Skeletal muscle cell (primary cell): ENCODE measurements around the gene BRPF1.
A peak's percentile ranks its signal among the peaks of the same experiment; 100 is the strongest.

Experiments used
- DNase-seq: peaks from one replicate; pipeline ENCODE4 v3.0.0-alpha.2; 2010; ENCODE audit warnings: low read depth
- H3K4me3 ChIP-seq: 2 replicates; pipeline ENCODE4 v1.5.1; 2011; ENCODE audit warnings: low read depth, mild to moderate bottlenecking, control low read depth, low read length, moderate library complexity

The BRPF1 gene, protein sequence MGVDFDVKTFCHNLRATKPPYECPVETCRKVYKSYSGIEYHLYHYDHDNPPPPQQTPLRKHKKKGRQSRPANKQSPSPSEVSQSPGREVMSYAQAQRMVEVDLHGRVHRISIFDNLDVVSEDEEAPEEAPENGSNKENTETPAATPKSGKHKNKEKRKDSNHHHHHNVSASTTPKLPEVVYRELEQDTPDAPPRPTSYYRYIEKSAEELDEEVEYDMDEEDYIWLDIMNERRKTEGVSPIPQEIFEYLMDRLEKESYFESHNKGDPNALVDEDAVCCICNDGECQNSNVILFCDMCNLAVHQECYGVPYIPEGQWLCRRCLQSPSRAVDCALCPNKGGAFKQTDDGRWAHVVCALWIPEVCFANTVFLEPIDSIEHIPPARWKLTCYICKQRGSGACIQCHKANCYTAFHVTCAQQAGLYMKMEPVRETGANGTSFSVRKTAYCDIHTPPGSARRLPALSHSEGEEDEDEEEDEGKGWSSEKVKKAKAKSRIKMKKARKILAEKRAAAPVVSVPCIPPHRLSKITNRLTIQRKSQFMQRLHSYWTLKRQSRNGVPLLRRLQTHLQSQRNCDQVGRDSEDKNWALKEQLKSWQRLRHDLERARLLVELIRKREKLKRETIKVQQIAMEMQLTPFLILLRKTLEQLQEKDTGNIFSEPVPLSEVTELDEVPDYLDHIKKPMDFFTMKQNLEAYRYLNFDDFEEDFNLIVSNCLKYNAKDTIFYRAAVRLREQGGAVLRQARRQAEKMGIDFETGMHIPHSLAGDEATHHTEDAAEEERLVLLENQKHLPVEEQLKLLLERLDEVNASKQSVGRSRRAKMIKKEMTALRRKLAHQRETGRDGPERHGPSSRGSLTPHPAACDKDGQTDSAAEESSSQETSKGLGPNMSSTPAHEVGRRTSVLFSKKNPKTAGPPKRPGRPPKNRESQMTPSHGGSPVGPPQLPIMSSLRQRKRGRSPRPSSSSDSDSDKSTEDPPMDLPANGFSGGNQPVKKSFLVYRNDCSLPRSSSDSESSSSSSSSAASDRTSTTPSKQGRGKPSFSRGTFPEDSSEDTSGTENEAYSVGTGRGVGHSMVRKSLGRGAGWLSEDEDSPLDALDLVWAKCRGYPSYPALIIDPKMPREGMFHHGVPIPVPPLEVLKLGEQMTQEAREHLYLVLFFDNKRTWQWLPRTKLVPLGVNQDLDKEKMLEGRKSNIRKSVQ (N-terminal part only)

DNA sequence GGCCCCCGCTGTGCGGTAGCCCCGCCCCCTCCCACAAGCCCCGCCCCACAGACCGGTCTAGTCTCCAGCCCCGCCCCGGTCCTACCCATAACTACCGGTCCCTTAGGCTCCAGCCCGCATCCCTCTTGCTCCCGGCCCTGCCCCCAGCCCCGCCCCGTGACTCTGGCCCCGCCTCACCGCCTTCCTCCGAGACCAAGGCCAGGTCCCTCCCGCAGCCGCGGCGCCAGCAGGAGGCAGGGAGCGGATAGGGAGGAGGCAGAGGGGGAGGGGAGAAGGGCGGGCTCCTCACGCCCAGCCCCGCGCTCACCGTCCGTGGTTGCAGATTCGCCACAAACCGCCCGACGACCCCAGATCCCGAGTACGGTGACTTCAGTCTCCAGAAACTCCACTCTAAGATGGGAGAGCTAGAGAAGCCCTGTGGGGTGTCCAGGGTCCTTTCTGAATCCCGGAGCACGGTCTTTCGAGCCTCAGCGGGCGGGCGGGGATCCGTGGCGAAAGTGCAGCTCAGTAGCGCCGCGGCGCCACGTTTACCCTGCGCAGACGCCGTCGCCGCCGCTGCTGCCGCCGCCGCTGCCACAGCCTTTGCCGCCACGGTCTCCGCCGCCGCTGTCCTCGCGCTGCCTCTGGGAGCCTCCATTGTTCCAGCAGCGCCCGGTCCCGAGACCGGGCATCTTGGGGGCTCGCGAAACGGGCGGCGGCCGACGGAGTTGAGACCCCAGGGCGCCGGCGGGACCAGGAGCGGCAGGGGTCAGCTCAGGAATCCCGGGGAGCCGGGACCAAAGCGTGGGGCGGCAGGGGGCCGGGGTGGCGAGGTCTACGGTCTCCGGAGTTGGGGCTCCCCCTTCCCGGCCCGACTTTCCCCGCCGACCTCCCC, at the start of gene BRPF1:
Gene BRPF1, plus strand, starts transcription at position 530 of the 874 bp plus-strand sequence. CDS start 2,406 bp downstream, outside the sequence.
- DNase-seq, result peak; percentile 99
- H3K4me3 ChIP-seq, result peak within 1 kb of the TSS; percentile 96

DNA sequence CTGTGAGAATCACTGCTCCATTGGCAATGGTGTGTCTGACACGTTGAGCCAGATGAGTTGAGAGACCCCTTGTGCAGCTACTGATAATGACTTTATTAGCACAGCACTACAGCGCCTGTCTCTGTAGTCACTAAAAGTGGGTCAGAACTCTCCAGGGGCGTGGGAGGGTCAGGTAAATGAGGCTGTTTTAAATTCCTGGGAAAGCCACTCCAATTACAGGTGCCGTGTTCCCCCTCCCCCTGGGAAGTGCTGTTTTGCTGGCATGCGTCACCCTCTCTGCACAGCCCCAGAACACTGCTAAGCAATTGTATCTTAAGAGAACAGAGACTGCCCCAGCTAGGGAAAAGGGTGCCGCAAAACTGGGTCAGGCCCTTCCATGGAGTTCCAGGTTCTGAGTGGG, 49.4 kb upstream of the BRPF1 start:
- DNase-seq, result no peak
- no peak overlapping the region for H3K4me3 ChIP-seq

DNA sequence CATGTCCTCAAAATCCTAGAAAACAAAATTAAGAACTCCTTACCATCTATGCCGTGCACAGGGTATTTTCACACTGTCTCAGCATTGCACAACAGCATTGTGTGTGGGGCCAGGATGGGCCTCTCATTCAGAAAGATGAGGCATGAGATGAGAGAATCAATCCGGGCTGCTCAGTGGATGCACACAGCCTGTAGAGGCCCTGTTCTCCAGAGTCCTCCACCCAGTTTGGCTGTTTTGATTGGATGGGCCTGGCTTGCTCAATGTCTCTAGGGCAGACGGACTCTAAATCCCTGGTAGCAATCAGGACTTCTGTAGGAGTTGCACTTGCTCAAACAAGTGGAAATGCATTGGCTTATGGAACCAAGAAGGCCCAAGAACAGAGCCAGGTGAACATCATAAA, 48.1 kb upstream of the BRPF1 start:
- no peak overlapping the region for H3K4me3 ChIP-seq
- DNase-seq, result no peak

DNA sequence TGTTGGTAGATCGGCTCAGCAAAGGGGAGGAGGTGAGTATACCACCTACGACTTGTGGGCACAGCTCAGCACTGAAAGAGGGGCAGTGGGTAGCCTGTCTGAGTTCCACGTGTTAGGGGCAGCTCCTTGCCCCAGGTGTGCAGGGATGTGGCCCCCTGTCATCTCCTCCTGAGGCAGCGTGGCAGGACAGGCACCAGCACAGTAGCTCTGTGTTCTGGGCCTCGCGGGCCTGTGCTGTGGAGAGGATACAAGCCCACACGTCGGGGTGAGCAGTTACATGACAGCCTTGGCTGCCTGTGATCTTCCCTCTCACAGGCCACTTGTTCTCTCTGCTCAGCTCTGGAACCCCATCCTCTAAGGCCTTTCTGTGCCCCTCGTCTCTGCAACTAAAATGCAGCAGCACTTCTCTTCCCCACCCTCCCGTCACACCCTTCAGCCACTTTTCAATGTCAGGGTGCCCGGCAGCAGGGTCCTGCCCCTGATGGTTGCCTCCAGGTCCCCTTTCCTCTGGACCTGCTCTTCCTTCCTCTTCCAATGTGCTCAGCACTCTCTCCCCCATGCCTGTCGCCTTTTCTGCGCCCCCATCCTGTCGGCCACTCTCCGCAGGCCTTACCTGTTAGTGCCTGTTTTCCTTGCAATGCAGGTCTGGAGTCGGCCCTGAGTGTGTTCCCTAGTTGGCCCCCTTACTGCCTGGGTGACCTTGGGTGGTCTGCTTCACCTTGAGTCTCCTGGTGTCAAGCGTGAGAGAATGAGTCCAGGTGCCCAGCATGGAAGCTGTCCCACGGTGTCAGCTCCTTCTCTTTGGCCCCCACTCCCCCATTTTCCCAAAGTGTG, 46.1 kb upstream of the BRPF1 start:
- no peak for DNase-seq
- H3K4me3 ChIP-seq, result no peak overlapping the region

DNA sequence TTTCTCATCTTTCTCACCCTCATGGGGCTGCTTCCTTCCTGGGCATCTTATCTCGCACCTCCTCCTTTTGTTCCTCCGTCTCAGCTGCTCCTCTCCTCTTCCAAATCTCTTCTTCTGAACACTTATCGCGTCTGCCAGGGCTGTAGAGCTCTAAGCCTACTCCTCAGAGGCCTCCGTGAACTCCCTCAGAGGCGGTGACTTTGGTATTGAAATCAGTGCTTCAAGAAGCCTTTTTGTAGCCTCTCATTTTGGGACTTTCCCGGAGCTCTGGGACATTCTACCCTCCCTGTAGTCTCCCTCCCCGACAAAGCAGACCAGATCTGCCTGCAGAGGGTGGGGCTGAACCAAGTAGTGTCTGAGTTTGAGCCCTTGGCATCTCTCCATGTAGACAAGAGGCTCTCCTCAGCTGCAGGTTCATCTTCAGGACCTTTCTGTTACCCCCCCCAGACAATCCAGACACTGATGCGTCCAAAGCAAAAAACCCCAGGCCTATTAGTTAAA, 45.4 kb upstream of the BRPF1 start:
- no peak for DNase-seq
- H3K4me3 ChIP-seq, result no peak overlapping the region

DNA sequence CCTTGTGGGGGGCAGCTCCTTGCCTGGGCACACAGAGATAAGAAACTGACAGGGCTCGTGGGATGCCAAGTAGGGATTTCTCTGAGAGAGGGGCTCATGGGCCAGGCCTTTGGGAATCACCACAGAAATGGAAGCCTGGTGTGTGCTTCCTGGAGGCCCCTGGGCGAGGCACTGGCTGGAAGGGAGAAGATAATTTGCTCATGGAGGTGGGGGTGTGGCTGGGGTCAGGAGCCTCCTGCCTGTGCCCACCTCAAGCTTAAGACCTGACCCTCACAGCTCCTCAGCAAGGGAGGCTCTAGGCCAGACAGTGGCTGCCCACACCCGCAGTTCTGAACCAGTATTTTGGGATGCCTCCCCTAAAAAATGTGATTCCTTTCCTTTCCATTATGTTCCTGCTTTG, 44.8 kb upstream of the BRPF1 start:
- H3K4me3 ChIP-seq, result no peak overlapping the region
- no peak for DNase-seq

DNA sequence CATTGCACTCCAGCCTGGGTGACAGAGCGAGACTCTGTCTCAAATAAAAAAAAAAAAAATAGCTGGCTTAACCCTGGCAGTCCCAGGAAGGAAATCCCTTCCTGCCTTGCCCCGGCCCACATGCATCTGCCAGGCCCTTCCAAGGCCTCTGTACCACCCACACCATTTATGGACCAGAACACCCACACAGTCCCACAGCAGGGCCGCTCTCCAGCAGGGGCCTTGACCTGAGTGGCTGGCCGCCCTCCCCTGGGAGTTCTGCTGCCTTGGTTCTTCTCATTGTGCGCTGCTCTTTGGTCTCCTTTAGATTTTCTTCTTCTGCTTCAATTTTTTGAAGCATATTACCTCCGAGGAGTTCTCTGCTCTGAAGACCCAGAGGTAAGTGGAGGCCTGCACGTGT, 44.0 kb upstream of the BRPF1 start:
- no peak for DNase-seq
- H3K4me3 ChIP-seq, result no peak overlapping the region

DNA sequence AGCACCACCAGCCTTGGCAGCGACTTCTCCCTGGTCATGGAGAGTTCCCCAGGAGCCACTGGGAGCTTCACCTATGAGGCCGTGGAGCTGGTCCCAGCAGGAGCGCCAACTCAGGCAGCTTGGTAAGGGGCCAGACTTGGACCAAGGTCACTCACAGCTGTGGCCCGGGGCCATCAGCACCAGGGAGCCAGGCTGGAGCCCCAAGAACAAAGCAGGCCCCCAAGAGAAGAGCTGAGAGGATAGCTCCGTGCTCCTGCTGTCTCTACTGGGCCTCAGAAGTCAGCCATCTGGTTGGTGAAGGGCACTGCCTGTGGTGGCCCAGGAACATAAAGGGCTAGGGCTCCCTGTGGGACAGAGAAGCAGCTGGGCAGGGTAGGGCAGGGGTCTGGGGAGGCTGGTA, 42.6 kb upstream of the BRPF1 start:
- no peak for DNase-seq
- H3K4me3 ChIP-seq, result no peak overlapping the region

DNA sequence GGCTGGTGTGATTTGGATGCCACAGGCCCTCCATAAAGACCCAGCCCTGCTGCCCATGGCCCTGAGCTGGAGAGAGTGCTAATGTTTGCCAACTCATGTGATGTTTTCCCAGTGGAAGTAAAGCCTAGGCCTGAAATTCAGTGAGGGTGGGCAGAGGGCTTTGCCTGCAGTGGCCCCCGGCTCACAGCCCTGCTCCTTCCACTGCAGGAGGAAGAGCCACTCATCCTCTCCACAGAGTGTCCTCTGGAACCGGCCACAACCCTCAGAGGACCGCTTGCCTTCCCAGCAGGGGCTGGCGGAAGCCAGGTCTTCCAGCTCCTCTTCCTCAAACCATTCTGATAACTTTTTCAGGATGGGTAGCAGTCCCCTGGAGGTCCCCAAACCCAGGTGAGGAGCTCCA, 41.8 kb upstream of the BRPF1 start:
- no peak overlapping the region for H3K4me3 ChIP-seq
- DNase-seq, result no peak

DNA sequence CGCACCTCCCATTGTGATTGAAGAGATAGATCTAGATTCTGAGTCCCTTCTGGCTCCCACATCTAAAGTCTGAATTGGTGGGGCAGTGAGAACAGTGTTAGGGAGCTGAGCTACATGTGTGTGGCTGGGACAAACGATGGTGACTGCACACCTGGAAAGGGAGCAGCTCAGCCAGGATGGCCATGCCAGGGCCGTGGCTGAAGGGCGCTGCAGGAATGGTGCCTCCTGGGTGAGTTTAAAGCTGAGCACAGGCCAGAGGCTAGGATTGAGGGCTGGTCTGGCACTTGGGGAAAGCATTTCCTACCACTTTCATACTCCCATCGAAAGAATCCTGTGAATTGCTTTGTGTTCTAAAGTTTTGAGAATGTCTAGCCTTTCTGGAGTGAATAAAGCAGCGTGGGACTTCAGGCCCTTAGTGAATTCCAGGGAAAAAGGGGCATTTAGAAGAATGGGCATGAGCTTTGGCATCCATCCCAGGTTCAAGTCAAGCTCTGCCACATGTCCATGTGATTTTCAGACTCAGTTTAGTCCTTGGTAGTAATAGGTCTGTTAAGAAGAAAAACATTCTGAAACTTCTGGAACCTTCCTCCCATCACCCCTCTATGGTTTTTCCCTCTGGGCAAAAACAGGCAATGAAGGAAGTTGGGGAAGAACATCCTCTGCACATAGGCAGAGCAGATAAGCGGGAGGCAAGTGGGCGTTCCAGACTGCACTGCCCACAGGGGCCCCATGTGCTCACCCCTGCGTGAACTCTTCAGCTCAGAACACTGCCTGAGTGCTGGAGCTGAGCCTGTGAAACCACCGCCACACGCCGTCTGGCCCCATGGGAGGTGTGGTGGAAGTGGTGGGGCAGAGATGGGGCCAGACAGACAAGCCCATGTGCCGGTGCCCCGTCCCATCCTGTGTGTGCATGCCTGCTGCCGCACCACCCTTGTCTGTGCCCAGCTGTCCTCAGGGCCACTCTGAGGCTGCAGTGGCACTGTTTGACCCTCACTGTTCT, 40.8 kb upstream of the BRPF1 start:
- H3K4me3 ChIP-seq, result no peak overlapping the region
- peak; percentile 5 for DNase-seq

DNA sequence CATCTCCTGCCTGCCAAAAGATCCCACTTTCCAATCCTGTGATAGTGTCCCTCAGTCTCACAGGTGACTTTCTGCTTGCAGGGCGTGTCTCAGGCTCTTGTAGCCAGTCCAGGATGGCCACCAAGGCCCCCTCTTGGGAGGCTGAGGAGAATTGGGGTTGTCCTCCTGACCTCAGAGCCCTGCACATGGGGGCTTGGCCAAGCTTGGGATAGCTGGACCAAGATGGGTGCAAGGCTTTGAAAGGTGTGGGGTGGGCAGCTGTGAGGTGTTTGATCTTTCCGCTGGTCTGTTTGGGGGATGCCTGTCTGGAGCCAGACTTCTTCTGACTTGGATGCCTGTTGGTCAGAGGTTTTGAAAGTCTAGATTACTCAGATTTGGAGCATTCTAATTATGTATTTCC, 39.9 kb upstream of the BRPF1 start:
- no peak overlapping the region for H3K4me3 ChIP-seq
- no peak for DNase-seq

DNA sequence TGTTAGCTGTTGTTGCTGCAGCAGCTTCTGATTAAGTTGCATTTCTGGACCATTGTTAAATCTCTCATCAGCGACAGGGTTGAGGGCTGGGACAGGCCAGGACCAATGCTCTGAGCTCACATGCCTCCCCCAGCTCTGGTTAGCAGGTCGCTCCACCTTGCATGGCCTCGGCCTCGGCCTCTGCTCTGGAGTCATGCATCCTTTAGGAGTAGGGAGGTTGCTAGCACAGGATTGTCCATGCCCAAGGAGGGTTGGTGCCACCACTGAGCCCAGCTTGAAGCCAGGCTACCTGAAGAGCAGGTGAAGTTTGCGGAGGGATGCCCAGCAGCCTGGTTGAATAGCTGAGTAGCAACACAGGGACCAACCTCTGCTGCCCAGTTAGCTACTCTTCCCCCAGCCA, 39.1 kb upstream of the BRPF1 start:
- H3K4me3 ChIP-seq, result no peak overlapping the region
- no peak for DNase-seq

DNA sequence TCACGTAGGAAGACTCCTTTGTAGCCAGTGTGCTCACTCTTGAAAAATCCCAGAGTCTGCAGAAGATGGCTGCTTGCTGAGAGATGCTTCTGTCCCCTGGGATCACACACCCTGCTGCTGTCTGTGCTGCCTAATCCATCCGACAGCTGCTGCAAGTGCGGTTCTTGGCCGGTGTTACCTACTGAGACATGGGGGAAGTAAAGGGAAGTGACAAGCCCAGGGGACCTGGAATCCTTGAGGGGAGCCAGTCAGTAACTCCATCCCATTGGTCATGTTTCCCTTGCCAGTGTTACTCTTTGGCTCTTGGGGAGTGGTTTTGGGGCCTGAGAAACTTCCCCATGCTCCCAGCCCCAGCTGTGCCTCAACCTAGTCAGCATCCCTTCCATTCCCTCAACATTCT, 36.2 kb upstream of the BRPF1 start:
- no peak for DNase-seq
- no peak overlapping the region for H3K4me3 ChIP-seq

DNA sequence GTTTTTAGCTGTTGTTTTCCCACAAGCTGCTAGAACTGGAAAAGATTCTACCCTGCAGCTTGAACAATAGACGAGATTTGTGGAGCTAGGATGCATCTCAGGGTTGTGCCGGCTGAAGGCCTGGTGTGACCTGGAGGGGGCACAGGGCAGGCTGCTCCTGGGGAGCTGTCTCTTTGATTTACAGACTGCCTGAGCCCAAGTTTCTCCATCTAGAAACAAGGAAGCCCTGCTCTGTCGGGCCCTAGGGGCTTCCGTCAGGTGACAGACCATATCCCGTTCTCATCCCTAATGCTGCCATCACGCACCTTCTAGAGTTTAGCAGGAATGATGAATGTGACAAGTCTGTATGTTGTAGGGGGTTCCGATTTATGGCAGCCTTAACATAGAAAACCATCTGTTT, 35.8 kb upstream of the BRPF1 start:
- DNase-seq, result no peak
- H3K4me3 ChIP-seq, result no peak overlapping the region

DNA sequence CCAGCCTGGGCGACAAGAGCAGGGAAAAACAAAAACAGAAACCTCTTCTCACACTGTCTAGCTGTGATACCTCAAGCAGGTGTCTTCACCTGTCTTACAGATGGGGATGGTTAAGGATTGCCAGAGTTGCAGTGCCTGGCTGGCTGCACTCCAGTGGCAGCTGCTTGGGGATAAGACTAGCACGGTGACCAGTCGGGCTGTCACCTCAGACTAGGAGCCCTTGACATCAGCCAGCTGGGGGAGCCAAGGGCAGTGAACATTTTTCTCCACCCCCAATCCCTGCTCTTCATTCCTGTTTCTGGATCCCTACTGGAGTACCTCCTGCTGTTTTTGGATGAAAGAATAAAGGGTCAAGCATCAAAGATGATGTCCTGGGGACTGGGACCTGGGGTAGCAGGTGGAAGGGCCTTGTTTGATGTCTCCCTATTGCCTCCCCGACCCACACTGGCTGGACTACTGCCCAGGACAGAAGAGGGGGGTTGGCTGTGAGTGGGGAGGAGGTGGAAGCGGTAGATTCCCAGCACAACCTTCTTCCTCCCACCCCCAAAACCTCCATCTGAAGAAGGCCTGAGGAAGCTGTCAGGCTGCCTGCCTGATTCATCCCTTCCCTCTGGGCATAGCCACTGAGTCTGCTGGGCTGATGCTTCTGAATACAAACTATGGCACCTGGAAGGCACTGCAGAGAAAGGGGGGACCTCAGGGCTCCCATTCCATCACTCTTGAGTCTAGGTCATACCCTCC, 34.9 kb upstream of the BRPF1 start:
- no peak overlapping the region for H3K4me3 ChIP-seq
- DNase-seq, result no peak

DNA sequence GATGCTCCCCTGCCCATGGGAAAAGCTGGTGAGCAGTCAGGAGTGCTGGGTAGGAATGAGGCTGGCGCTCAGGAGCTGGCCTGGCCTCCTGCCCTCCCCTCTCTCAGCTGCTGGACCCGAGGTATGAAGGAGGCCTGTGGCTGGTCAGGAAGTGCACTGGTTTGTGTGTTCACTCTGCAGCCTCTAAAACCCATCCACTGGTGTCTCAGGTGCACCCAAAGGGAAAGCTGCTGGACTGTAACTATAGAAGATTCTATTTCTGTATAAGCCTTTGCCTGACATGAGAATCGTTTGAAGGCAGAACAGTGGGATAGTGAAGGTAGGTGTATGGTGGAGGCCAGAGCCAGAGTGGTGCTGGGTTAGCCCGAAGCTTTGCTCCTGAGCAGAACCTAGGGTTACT, 33.6 kb upstream of the BRPF1 start:
- no peak overlapping the region for H3K4me3 ChIP-seq

More for the DNA sequence above, 33.6 kb upstream of the BRPF1 start:
- no peak for DNase-seq
